ENCODE measurements around the gene C1QTNF12.

The C1QTNF12 gene

DNA sequence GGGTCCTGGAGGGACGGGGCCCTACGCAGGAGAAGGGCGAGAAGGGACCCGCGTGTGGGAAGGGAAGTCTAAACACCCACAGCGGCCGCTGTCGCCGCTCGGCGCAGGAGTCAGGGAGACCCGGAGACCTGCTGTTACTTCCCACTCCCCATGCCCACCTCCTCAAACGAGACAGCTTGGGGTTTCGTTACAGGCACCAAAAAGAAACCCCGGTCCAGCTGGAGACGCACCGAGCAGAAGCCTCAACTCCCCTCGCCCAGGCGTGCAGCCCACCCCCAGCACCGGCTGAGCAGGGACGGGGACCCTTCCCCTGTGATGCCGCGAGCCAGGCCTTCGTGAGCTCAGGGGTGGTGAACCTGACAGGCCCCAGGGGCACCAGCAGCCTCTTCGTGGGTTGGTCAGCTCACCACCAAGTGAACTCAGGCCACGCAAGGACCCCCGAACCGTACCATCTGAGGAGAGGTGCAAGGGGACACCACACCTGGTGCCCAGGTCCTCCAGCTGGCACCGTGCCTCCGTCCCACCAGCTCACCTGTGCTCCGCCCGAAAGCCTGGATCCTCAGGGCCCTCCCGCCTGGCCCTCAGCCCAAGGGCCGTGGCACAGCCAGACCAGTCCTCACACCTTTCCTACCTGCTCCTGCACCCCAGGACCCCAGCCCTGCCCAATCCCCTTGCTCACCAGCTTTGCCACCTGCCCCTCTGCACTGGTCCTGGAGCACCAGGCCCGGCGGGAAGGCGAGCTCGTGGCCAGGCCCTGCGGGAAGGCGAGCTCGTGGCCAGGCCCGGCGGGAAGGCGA is 19.8 kb downstream of the C1QTNF12 start:
- no peak for DNase-seq

- DNase-seq, result no peak
These were observed 20.6 kb downstream of the C1QTNF12 start for GRCh38 chr1:1225913-1226312.

- DNase-seq, result no peak
These were observed 21.2 kb downstream of the C1QTNF12 start for GRCh38 chr1:1225238-1225845.

DNA sequence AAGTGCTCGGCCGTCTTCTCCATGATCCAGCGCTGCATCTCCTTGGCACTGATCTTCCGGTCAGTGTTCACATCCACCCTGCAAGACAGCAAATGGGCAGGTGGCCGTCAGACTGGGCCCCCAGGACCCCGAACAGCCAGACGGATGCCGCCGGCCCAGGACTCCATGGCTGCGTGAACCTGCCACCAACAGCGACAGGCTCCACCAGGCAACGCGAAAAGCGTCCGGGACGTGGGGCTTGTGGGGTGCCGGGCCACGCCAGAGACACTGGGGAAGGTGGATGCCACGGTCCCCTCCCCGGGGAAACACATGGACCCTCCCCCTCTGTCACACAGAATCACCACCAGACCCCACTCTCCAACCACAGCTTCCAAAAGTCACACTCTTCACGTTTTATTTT is 22.6 kb downstream of the C1QTNF12 start:
- DNase-seq, result no peak

GRCh38 chr1:1223321-1223720 is 23.2 kb downstream of the C1QTNF12 start:
- DNase-seq, result no peak

DNA sequence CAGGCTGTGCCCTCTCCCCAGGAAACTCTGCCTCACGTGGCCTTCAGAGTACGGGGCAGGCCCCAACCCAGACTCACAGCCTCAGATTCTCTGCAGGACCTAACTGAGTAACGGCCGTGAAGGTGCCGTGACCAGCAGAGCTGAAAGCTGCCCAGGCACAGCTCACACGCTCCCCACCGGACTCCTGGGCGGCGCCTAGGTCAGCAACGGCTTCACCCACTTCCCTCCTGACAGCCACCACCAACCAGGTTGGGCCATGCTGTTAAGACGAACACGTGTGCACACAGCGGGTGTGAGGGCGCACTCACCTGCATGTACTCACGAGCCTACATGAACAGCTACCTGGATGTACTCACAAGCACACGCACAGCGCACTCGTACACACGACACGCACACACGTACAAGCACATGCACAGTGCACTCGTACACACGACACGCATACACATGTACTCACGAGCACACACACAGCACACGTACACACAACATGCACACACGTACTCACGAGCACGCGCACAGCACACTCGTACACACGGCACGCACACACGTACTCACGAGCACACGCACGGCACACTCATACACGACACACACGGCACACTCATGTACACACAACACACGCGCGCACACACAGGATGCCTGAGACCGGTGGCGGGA is 23.8 kb downstream of the C1QTNF12 start:
- DNase-seq, result no peak

- no peak for DNase-seq
These were observed 24.5 kb downstream of the C1QTNF12 start for GRCh38 chr1:1221887-1222574.

DNA sequence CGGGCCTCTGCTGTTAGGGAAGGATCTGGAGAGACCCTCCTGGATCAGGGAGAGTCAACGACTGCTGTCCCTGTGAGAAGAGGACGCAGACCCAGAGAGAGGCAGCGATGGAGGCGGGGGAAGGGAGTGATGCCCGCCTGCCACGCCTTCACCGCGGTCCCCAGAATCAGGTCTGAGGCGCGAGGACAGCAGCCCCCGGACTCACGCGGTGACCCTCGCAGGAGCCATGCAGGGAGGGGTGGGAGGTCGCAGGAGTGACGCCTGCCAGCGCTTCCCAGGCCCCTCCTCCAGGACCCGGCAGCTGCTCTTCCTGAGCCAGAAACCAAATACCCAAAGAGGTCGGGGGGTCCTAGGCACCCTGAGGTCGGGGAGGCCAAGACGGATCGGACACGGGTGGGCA is 26.3 kb downstream of the C1QTNF12 start:
- no peak for DNase-seq

DNA sequence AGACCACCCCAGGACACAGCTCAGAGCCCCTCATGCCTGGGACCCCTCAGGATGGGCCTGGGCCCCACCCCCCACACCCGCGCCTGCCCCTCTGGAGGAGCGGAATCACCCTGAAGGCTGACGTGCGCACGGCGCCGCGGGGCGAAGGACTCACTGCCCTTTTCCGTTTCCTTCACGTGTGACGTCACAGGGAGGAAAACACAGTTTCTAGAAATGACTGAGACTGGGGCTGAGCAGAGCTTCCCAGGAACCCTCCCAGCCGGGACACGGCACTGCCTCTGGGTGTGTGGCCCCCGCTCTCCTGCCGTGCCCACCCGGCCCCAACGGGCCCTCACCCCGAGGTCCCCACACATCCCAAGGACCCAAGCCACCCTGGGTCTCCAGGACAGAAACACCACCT is 27.2 kb downstream of the C1QTNF12 start:
- no peak for DNase-seq

GRCh38 chr1:1218524-1219200 is 27.9 kb downstream of the C1QTNF12 start:
- no peak for DNase-seq

DNA sequence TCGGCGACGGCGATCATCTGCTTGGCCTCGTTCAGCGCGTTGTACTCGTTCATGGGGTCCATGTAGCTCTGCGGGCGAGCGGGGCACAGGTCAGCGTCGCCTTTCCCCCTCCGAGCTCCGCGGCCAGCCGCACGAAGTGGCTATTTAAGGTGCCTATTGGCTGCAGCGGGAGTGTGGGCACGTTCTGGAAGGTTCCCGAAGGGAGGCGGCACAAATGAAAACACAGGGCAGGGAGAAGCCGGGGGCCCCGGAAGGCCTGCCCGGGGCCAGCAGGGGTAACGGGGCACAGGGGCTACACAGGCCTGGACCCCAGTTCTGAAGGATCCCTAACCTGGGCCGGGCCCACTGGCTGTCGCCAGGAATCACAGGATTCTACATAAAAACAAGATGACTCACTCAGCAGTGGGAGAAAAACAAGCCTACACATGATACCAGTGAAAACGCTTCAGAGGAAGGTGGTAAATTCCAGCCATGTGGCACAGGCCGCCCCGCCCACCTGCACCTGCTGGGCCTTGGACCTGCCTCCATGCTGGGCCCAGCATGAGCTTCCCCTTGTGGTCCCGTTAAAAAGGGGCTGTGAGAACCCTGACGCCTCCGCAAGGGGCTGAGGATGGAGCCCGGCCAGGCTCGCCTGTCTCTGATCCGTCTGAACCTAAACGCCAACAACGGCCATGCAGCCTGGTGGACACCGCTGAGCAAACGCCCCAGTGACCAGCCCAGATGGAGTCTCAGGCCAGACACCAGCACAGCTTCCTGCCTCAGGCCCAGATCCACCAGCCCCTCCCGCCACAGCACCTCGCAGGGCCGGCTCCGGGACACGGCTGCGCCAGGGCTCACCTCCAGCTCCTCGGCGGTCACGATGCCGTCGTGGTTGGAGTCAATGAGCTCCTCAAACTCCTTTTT is 28.6 kb downstream of the C1QTNF12 start:
- peak in 1 of 2 experiments; percentile 41 for DNase-seq

GRCh38 chr1:1216770-1217620 is 29.5 kb downstream of the C1QTNF12 start:
- DNase-seq, result peak in 1 of 2 experiments; percentile 69

DNA sequence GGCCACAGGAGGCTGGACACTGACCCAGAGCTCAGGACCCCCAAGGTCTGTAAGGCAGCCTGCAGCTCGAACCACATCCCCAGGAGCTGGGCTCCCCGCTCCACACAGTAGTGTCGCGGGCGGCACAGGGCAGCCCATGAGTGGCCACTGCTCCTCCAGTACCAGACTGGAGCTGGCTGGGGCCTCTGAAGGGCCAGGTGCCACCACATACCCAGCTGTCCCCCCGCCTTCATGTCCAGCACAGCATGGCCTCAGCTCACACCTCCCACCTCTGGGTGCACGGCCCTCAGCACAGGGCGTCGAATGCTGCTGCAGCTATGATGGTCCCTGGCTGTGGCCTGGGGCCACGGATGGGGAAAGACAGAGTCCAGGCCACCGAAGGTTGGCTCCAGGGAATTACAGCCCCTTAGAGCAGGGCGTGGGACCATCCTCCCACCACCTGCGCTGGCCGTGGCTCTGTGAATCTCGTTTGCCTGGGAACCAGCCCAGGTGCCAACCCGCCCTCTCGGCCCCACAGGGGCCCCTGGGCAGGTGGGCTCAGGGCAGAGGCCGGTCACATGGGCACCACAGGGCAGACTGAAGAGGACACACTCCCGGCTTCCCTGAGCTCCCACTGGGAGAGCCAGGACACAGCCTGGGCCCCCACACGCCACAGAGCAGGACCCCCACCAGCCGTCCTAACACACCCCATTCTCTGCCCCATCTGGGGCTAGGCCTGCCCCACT is 30.5 kb downstream of the C1QTNF12 start:
- DNase-seq, result no peak

DNA sequence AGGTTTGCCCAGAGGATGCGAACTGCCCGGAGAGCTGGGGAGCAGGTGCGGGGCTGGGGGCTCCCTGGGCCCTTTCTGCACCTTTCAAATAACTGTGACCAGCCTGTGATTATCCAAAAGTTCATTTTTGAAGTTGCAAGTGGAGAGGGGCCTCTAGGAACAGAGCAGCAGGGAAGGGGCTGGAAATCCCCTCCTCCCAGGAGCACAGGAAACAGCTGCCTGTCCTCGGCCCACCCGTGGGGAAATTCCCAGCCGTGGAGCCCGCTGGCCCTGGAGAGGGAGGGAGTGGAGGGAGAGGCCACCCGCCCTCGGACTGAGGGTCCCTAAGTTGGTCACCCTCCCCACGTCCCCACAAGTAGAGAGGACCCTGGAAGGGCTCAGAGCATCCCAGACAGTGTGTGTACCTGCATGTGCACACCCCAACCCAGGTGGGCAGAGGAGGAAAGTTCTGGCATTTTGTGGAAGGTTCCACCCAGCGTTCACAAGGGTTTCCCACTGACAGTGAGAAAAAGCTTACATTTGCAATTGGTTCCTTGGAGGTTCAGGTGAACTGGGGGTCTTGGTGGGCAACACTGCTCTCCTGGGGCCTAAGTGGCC is 31.3 kb downstream of the C1QTNF12 start:
- no peak for DNase-seq

GRCh38 chr1:1213345-1214265 is 32.9 kb downstream of the C1QTNF12 start, which contains the start of gene TNFRSF4:
Gene TNFRSF4, minus strand, starts transcription at chr1:1214153. Its CDS starts 26 bp downstream, at chr1:1214127.
- no peak for DNase-seq

- DNase-seq, result no peak
These were observed 33.7 kb downstream of the C1QTNF12 start for GRCh38 chr1:1212780-1213344.

DNA sequence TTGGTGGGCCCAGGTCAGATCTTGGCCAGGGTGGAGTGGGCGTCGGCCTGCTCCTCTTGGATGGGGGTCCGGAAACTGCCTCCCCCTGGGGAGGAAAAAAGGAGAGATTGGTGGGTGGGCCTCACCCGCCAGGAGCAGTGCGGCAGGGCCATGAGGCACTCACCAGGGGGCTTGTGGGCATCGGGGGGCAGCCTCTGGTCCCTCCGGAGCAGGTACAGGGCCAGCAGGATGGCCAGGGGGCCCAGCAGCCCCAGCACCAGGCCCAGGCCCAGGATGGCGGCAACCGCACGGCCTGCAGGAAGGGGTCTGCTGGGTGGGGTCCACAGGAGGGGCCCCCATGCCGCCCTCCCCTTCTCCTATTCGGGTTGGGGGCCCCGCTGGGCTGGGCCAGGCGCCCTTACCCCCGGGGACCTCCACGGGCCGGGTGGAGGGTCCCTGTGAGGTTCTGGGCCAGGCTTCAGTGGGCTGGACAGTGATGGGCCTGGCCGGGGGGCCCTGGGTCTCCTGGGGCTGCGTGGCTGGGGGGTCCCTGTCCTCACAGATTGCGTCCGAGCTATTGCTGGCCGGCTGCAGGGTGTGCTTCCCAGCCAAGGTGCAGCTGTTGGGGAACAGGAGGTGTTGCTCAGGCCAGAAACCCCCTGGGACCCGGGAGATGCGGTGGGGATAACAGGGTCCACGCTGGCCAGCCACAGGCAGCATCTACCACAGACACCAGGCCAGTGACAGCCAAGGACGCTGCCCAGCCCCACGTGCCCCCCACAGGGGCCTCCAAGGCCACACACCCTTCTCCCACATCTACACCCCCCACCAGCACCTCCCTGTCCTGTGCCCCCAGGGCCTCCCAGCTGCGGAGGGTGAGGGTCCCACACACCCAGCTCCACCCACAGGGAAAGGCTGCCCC is 34.7 kb downstream of the C1QTNF12 start:
- DNase-seq, result no peak

Data from NCI-H526 (cell line).